A673 (cell line): ENCODE results near the gene NFIC. TPM values are rescaled to one million over a fixed set of nuclear protein-coding genes. Genes with fewer than 3 reads are reported as not detected.

Experiments used
- BruUV-seq: library from RNA; stranded (reverse); fragments of 400-500 nt; replicated peaks from 2 replicates; lab custom pipeline; 2021; lab: Mats Ljungman, UMichigan
- CTCF ChIA-PET: fragments of 300-600 bp; sonication (Branson Sonifier 250); formaldehyde crosslinking; loops from one replicate; lab custom pipeline; 2022; ENCODE audit warnings: antibody characterized with exemption; lab: Charles Lee
- POLR2A ChIA-PET: fragments of 300-600 bp; sonication (Branson Sonifier 250); formaldehyde crosslinking; loops from one replicate; lab custom pipeline; 2022; ENCODE audit warnings: antibody characterized with exemption; ENCODE audit not compliant: low non-redundant PET; lab: Charles Lee
- DNase-seq: peaks from one replicate; pipeline ENCODE4 v3.0.0-alpha.2; 2015; ENCODE audit warnings: low spot score
- H3K27ac ChIP-seq: fragments of 200-600 bp; sonication (generic); 2 replicates; pipeline ENCODE4 v1.5.1; 2016; ENCODE audit warnings: mixed run types, low read depth, mild to moderate bottlenecking, mixed read lengths, antibody characterized with exemption, low read length; ENCODE audit not compliant: poor library complexity, severe bottlenecking
- H3K27me3 ChIP-seq: fragments of 200-600 bp; sonication (generic); replicated peaks from 2 replicates; pipeline ENCODE4 v1.6.1; 2017; ENCODE audit warnings: mixed run types, low read depth, mild to moderate bottlenecking, mixed read lengths, antibody characterized with exemption, low read length; ENCODE audit not compliant: insufficient read depth, poor library complexity
- H3K36me3 ChIP-seq: fragments of 200-600 bp; sonication (generic); 2 replicates; pipeline ENCODE4 v1.6.1; 2016; ENCODE audit warnings: mixed run types, mild to moderate bottlenecking, mixed read lengths, antibody characterized with exemption, low read length; ENCODE audit not compliant: insufficient read depth, poor library complexity, severe bottlenecking
- H3K4me1 ChIP-seq: fragments of 200-600 bp; sonication (generic); 2 replicates; pipeline ENCODE4 v1.6.1; 2017; ENCODE audit warnings: mixed run types, mild to moderate bottlenecking, mixed read lengths, antibody characterized with exemption, low read length; ENCODE audit not compliant: insufficient read depth, poor library complexity, severe bottlenecking
- H3K4me3 ChIP-seq: fragments of 200-600 bp; sonication (generic); 2 replicates; pipeline ENCODE4 v1.5.1; 2016; ENCODE audit warnings: low read depth, mixed run types, mild to moderate bottlenecking, mixed read lengths, low read length; ENCODE audit not compliant: poor library complexity, severe bottlenecking
- H3K9me3 ChIP-seq: fragments of 200-600 bp; sonication (generic); 2 replicates; pipeline ENCODE4 v1.6.1; 2016; ENCODE audit warnings: mixed run types, low read depth, mild to moderate bottlenecking, mixed read lengths, antibody characterized with exemption, low read length; ENCODE audit not compliant: poor library complexity, severe bottlenecking
- CTCF ChIP-seq: fragments of 300-800, 200-600 bp; sonication (generic); conservative IDR thresholded peaks from 2 replicates; pipeline ENCODE4 v1.5.1; 2017; ENCODE audit warnings: low read depth, mild to moderate bottlenecking, antibody characterized with exemption, low read length, moderate library complexity, mixed read lengths
- EZH2 ChIP-seq: fragments of 200-600 bp; sonication (generic); IDR thresholded peaks from 2 replicates; pipeline ENCODE4 v1.6.1; 2017; ENCODE audit warnings: borderline replicate concordance, low read depth, mild to moderate bottlenecking, mixed read lengths, antibody characterized with exemption, low read length; ENCODE audit not compliant: poor library complexity, severe bottlenecking
- intact Hi-C: fragments of 100-400 bp; cut with micrococcal nuclease; formaldehyde crosslinking; loops from one replicate; pipeline ENCODE4 v1.10.0; 2022; ENCODE audit not compliant: unreplicated experiment
- total RNA-seq: library from RNA; stranded (reverse); gene quantifications from 2 replicates; pipeline ENCODE4 v1.2.3, GENCODE V29; 2021

The NFIC gene
- total RNA-seq, 1 experiment from 2014 or later, result 112 TPM

GRCh38 chr19:3383121-3383722, 16.8 kb downstream of the NFIC start:
- no peak for DNase-seq
- Histone ChIP-seq H3K27ac (no peak overlapping the region), H3K36me3 (peaks cover 10% of the 10 kb centered on the region), H3K27me3 (no peaks in the 10 kb centered on the region), H3K4me3 (no peak overlapping the region), H3K4me1 (peaks cover 33% of the 10 kb centered on the region), H3K9me3 (no peaks in the 10 kb centered on the region)
- CTCF ChIA-PET, result no interaction called here
- TF ChIP-seq EZH2 (no peak), CTCF (no peak)
- intact Hi-C loops, result no loop called here
- no TSS peak for BruUV-seq
- POLR2A ChIA-PET, result no interaction called here

GRCh38 chr19:3386447-3387234, 20.3 kb downstream of the NFIC start:
- DNase-seq, result no peak
- Histone ChIP-seq H3K4me1 (peaks cover 35% of the 10 kb centered on the region), H3K4me3 (no peak overlapping the region), H3K9me3 (no peaks in the 10 kb centered on the region), H3K36me3 (peaks cover 9% of the 10 kb centered on the region), H3K27ac (peak overlapping the region; percentile 84), H3K27me3 (no peaks in the 10 kb centered on the region)
- ChIA-PET CTCF (no interaction called here), POLR2A (no interaction called here)
- intact Hi-C loops, result no loop called here
- no TSS peak for BruUV-seq
- TF ChIP-seq CTCF (no peak), EZH2 (no peak)

- CTCF ChIA-PET, result no interaction called here
- no peak overlapping the region for H3K4me3 ChIP-seq
- peak; percentile 89 for DNase-seq
- POLR2A ChIA-PET, result interaction anchor here (0.6 to 0.7 kb wide), 3 partner anchors 19 to 115 kb away, joined by 3 to 6 read pairs (median 3); no protein-coding TSS in a partner anchor
- H3K36me3 ChIP-seq, result peaks cover 3% of the 10 kb centered on the region
- peaks cover 35% of the 10 kb centered on the region for H3K4me1 ChIP-seq
- BruUV-seq, result no TSS peak
- peak overlapping the region; percentile 84 for H3K27ac ChIP-seq
- intact Hi-C loops, result no loop called here
- H3K27me3 ChIP-seq, result no peaks in the 10 kb centered on the region
- TF ChIP-seq CTCF, result no peak
- TF ChIP-seq EZH2, result no peak
- no peaks in the 10 kb centered on the region for H3K9me3 ChIP-seq
Observed at GRCh38 chr19:3387645-3388589, 21.5 kb downstream of the NFIC start.
